Prostate gland (tissue), 2 donors: Measurements from ENCODE around the gene LY6G5C. TPM values are rescaled to one million over a fixed set of nuclear protein-coding genes. Genes with fewer than 3 reads are reported as not detected.
A peak's percentile ranks its signal among the peaks of the same experiment; 100 is the strongest.

ENCODE experiments used
- DNase-seq: peaks from one replicate; pipeline ENCODE4 v3.0.0-alpha.2; 2019; ENCODE audit warnings: low spot score
- H3K27ac ChIP-seq, 2 donors: fragments of 200-600 bp; sonication (generic); 2 replicates each; pipeline ENCODE4 v1.5.1; 2017 to 2019
- H3K27me3 ChIP-seq: fragments of 200-600 bp; sonication (generic); replicated peaks from 2 replicates; pipeline ENCODE4 v1.5.1; 2019; ENCODE audit not compliant: insufficient read depth
- H3K36me3 ChIP-seq, 2 donors: fragments of 200-600 bp; sonication (generic); 1 replicate in 1 of 2; 2 replicates in 1 of 2; pipeline versions ENCODE4 v1.5.1 to v1.8.1; 2017 to 2019
- H3K4me1 ChIP-seq: fragments of 200-600 bp; sonication (generic); replicated peaks from 2 replicates; pipeline ENCODE4 v1.5.1; 2019
- H3K4me3 ChIP-seq, 2 donors: fragments of 200-600 bp; sonication (generic); 2 replicates each; pipeline ENCODE4 v1.5.1; 2017 to 2019
- H3K9me3 ChIP-seq: fragments of 200-600 bp; sonication (generic); 2 replicates; pipeline ENCODE4 v1.5.1; 2017
- CTCF ChIP-seq, 4 experiments: fragments of 200-600 bp in 2 of 4; fragments of 450-650 bp in 2 of 4; sonication (generic) in 2 of 4; IDR thresholded peaks; 1 replicate in 3 of 4; 2 replicates in 1 of 4; pipeline ENCODE4 v1.5.1; 2016 to 2019; ENCODE audit warnings: antibody characterized with exemption in 4 of 4, mild to moderate bottlenecking in 2 of 4, moderate library complexity in 2 of 4
- POLR2A ChIP-seq: fragments of 450-650 bp; IDR thresholded peaks from one replicate; pipeline ENCODE4 v1.6.1; 2016; ENCODE audit warnings: antibody characterized with exemption, mild to moderate bottlenecking
- POLR2AphosphoS5 ChIP-seq: sonication (generic); formaldehyde crosslinking; IDR thresholded peaks from one replicate; pipeline ENCODE4 v1.6.1; 2017; ENCODE audit warnings: antibody characterized with exemption
- WGBS: methylation state at CpG from one replicate; pipeline ENCODE4 v1.1.5; 2018; 5-methylcytosine and 5-hydroxymethylcytosine counted together
- intact Hi-C: fragments of 100-400 bp; cut with DNase I; formaldehyde crosslinking; loops from one replicate; pipeline ENCODE4 v1.14.2; 2022
- total RNA-seq, 2 donors: library from RNA; depleted of rRNA; stranded (reverse); fragments of >200 nt; gene quantifications; one replicate each; pipeline ENCODE4 v1.1.0, GENCODE V29; 2016

LY6G5C gene
- total RNA-seq, 2 donors from 2014 or later: 1.6 to 2.6 TPM

GRCh38 chr6:31727717-31728671 lies 47.1 kb upstream of the LY6G5C start:
- DNase-seq: no peak
- intact Hi-C loops: loop anchor here (2.0 to 5.0 kb wide), 3 partner anchors 25 to 169 kb away; partner anchors contain the start of genes ABHD16A, EHMT2 and LY6G5C
- Histone ChIP-seq H3K9me3 (no peaks in the 10 kb centered on the region), H3K27me3 (no peaks in the 10 kb centered on the region), H3K4me1 (peaks cover 4% of the 10 kb centered on the region), H3K4me3 (peak overlapping the region; percentile 83 to 88), H3K36me3 (peaks cover 4 to 14% of the 10 kb centered on the region in 2 donors), H3K27ac (peak overlapping the region; percentile 98 to 99)
- TF ChIP-seq POLR2A: no peak
- TF ChIP-seq CTCF (IDR thresholded peaks at IDR 0.05): no peak
- no peak for TF ChIP-seq POLR2AphosphoS5
- 63% methylated on average over 41 of the region's 41 CpGs for WGBS

- no peak overlapping the region for H3K4me3 ChIP-seq
- H3K27ac ChIP-seq: peak overlapping the region in 1 of 2 donors; percentile 98
- TF ChIP-seq CTCF (IDR thresholded peaks at IDR 0.05): no peak
- TF ChIP-seq POLR2AphosphoS5: no peak
- no peak for TF ChIP-seq POLR2A
- no peak for DNase-seq
- peaks cover 4% of the 10 kb centered on the region for H3K4me1 ChIP-seq
- H3K27me3 ChIP-seq: no peaks in the 10 kb centered on the region
- 68% methylated on average over 7 of the region's 7 CpGs for WGBS
- intact Hi-C loops: loop anchor here (5.0 kb wide), 2 partner anchors 45 to 170 kb away; partner anchors contain the start of genes EHMT2 and LY6G5C
- H3K36me3 ChIP-seq: peaks cover 4 to 7% of the 10 kb centered on the region in 2 donors
- no peaks in the 10 kb centered on the region for H3K9me3 ChIP-seq
These were observed 46.3 kb upstream of the LY6G5C start for GRCh38 chr6:31727034-31727716.

GRCh38 chr6:31725502-31726350 lies 44.9 kb upstream of the LY6G5C start:
- Histone ChIP-seq H3K27me3 (no peaks in the 10 kb centered on the region), H3K27ac (no peak overlapping the region), H3K4me3 (no peak overlapping the region), H3K36me3 (no peaks in the 10 kb centered on the region), H3K4me1 (peaks cover 4% of the 10 kb centered on the region), H3K9me3 (no peaks in the 10 kb centered on the region)
- intact Hi-C loops: loop anchor here (5.0 kb wide), 2 partner anchors 43 to 172 kb away; partner anchors contain the start of genes EHMT2 and LY6G5C
- TF ChIP-seq POLR2AphosphoS5: no peak
- TF ChIP-seq POLR2A: no peak
- no peak for TF ChIP-seq CTCF (IDR thresholded peaks at IDR 0.05)
- no peak for DNase-seq
- 88% methylated on average over 12 of the region's 12 CpGs for WGBS

GRCh38 chr6:31723980-31724691 lies 43.3 kb upstream of the LY6G5C start:
- Histone ChIP-seq H3K4me1 (peaks cover 4% of the 10 kb centered on the region), H3K9me3 (no peaks in the 10 kb centered on the region), H3K36me3 (no peaks in the 10 kb centered on the region), H3K27me3 (no peaks in the 10 kb centered on the region), H3K27ac (no peak overlapping the region), H3K4me3 (no peak overlapping the region)
- WGBS: 87% methylated on average over 25 of the region's 25 CpGs
- TF ChIP-seq POLR2A (no peak), CTCF (IDR thresholded peaks at IDR 0.05) (no peak), POLR2AphosphoS5 (no peak)
- intact Hi-C loops: no loop called here
- no peak for DNase-seq
